ENCODE data around the gene ZDBF2. TPM values are rescaled to one million over a fixed set of nuclear protein-coding genes. Genes with fewer than 3 reads are reported as not detected.

Gene ZDBF2
- polyA plus RNA-seq, 1 donor (not counting 4 experiments of a cell fraction or from before 2014, with no cell fraction given): 4.1 TPM

GRCh38 chr2:206323486-206323885, 49.0 kb downstream of the ZDBF2 start:
- Histone ChIP-seq H3K9me1 (ENCODE audit: control insufficient read depth, extremely low read depth, insufficient read depth, low read length) (no peaks in the 10 kb centered on the region), H3K27me3 (ENCODE audit: control insufficient read depth, extremely low read depth, insufficient read depth, low read length) (no peaks in the 10 kb centered on the region), H3K36me3 (ENCODE audit: control insufficient read depth in 2 of 2, extremely low read depth in 1 of 2, insufficient read depth in 2 of 2, low read length in 2 of 2) (no peaks in the 10 kb centered on the region), H3K4me2 (ENCODE audit: control insufficient read depth, extremely low read depth, insufficient read depth, low read depth, low read length) (no peak overlapping the region), H3K9ac (ENCODE audit: control insufficient read depth, extremely low read depth, insufficient read depth, low read length) (no peak overlapping the region), H2AFZ (ENCODE audit: control insufficient read depth, low read length) (no peak overlapping the region), H3K4me3 (ENCODE audit: control insufficient read depth in 2 of 3, extremely low read depth in 1 of 3, insufficient read depth in 2 of 3, low read depth in 1 of 3, low read length in 3 of 3) (no peak overlapping the region), H3K9me3 (ENCODE audit: control insufficient read depth, low read depth, low read length) (peaks cover 2% of the 10 kb centered on the region), H3K4me1 (ENCODE audit: control insufficient read depth, extremely low read depth, insufficient read depth, low read length) (no peaks in the 10 kb centered on the region), H3K79me2 (ENCODE audit: control insufficient read depth, insufficient read depth, low read length) (no peaks in the 10 kb centered on the region), H4K20me1 (ENCODE audit: control insufficient read depth, extremely low read depth, insufficient read depth, low read length) (no peaks in the 10 kb centered on the region), H3K27ac (ENCODE audit: control insufficient read depth, insufficient read depth, low read length) (no peak overlapping the region)
- FAIRE-seq (no peak), DNase-seq (ENCODE audit: low read depth, low spot score) (no peak)
- dilution Hi-C loops (cut with MboI; ENCODE audit: extremely low pct_ligation_motif_present, low sequenced_read_pairs): no loop called here
- TF ChIP-seq EZH2 (IDR thresholded peaks at IDR 0.05; ENCODE audit: low read length) (no peak), CTCF (optimal IDR thresholded peaks at IDR 0.05 in 1 of 3, IDR thresholded peaks at IDR 0.05 in 1 of 3, conservative IDR thresholded peaks at IDR 0.05 in 1 of 3; ENCODE audit: extremely low read depth in 1 of 3, insufficient read depth in 2 of 3, low read length in 3 of 3) (peak in 1 of 3 experiments; percentile 9)

- Histone ChIP-seq H3K79me2 (ENCODE audit: control insufficient read depth, insufficient read depth, low read length) (no peaks in the 10 kb centered on the region), H2AFZ (ENCODE audit: control insufficient read depth, low read length) (no peak overlapping the region), H3K4me1 (ENCODE audit: control insufficient read depth, extremely low read depth, insufficient read depth, low read length) (no peaks in the 10 kb centered on the region), H4K20me1 (ENCODE audit: control insufficient read depth, extremely low read depth, insufficient read depth, low read length) (no peaks in the 10 kb centered on the region), H3K9me3 (ENCODE audit: control insufficient read depth, low read depth, low read length) (no peaks in the 10 kb centered on the region), H3K27me3 (ENCODE audit: control insufficient read depth, extremely low read depth, insufficient read depth, low read length) (no peaks in the 10 kb centered on the region), H3K9ac (ENCODE audit: control insufficient read depth, extremely low read depth, insufficient read depth, low read length) (no peak overlapping the region), H3K36me3 (ENCODE audit: control insufficient read depth in 2 of 2, extremely low read depth in 1 of 2, insufficient read depth in 2 of 2, low read length in 2 of 2) (no peaks in the 10 kb centered on the region), H3K4me3 (ENCODE audit: control insufficient read depth in 2 of 3, extremely low read depth in 1 of 3, insufficient read depth in 2 of 3, low read depth in 1 of 3, low read length in 3 of 3) (no peak overlapping the region), H3K9me1 (ENCODE audit: control insufficient read depth, extremely low read depth, insufficient read depth, low read length) (no peaks in the 10 kb centered on the region), H3K4me2 (ENCODE audit: control insufficient read depth, extremely low read depth, insufficient read depth, low read depth, low read length) (no peak overlapping the region), H3K27ac (ENCODE audit: control insufficient read depth, insufficient read depth, low read length) (no peak overlapping the region)
- DNase-seq (ENCODE audit: low read depth, low spot score) (no peak), FAIRE-seq (no peak)
- no peak for TF ChIP-seq CTCF (optimal IDR thresholded peaks at IDR 0.05 in 1 of 3, IDR thresholded peaks at IDR 0.05 in 1 of 3, conservative IDR thresholded peaks at IDR 0.05 in 1 of 3; ENCODE audit: extremely low read depth in 1 of 3, insufficient read depth in 2 of 3, low read length in 3 of 3)
- no peak for TF ChIP-seq EZH2 (IDR thresholded peaks at IDR 0.05; ENCODE audit: low read length)
- dilution Hi-C loops (cut with MboI; ENCODE audit: extremely low pct_ligation_motif_present, low sequenced_read_pairs): no loop called here
Measured at GRCh38 chr2:206324869-206325268, 50.4 kb downstream of the ZDBF2 start.

Data from keratinocyte (primary cell).